BJ (cell line): ENCODE results near the gene RSF1. TPM values are rescaled to one million over a fixed set of nuclear protein-coding genes. Genes with fewer than 3 reads are reported as not detected.

Experiments
- CTCF ChIA-PET: fragments of 350-600 bp; formaldehyde crosslinking; extraction: SDS; loops from one replicate; lab custom pipeline; 2021; ENCODE audit warnings: antibody characterized with exemption, inconsistent platforms; lab: Yijun Ruan, JAX
- POLR2A ChIA-PET: fragments of 300-600 bp; sonication (Branson Sonifier 250); formaldehyde crosslinking; extraction: SDS; loops from one replicate; lab custom pipeline; 2021; ENCODE audit warnings: antibody characterized with exemption; lab: Charles Lee
- DNase-seq: peaks from one replicate; pipeline ENCODE4 v3.0.0-alpha.2; 2011; ENCODE audit warnings: low read depth
- H3K27me3 ChIP-seq: 2 replicates; pipeline ENCODE4 v1.6.0; 2011; ENCODE audit warnings: low read length; ENCODE audit not compliant: control insufficient read depth, insufficient read depth
- H3K36me3 ChIP-seq: 2 replicates; pipeline ENCODE4 v1.5.1; 2011; ENCODE audit warnings: low read length; ENCODE audit not compliant: control insufficient read depth, insufficient read depth
- H3K4me3 ChIP-seq: 2 replicates; pipeline ENCODE4 v1.5.1; 2011; ENCODE audit warnings: low read depth, mild to moderate bottlenecking, control low read depth, low read length
- CTCF ChIP-seq: IDR thresholded peaks from 2 replicates; pipeline ENCODE4 v1.5.1; 2011; ENCODE audit warnings: low read depth, mild to moderate bottlenecking, control low read depth, inconsistent platforms, low read length, moderate library complexity; ENCODE audit not compliant: insufficient read depth
- polyA plus RNA-seq: library from polyadenylated mRNA; depleted of rRNA; stranded (reverse); fragments of >200 nt; gene quantifications from 2 replicates; pipeline ENCODE4 v1.2.3, GENCODE V29; 2011

Gene RSF1
- polyA plus RNA-seq, 1 experiment = 6.0 TPM

GRCh38 chr11:77801477-77801876, 19.0 kb downstream of the RSF1 start:
- Histone ChIP-seq H3K27me3 (no peaks in the 10 kb centered on the region), H3K36me3 (no peaks in the 10 kb centered on the region; the same call in 1 of the 2 replicates), H3K4me3 (no peak overlapping the region)
- CTCF ChIA-PET = interaction anchor here (0.7 to 1.2 kb wide), 2 partner anchors 18 to 32 kb away, joined by 3 read pairs; no protein-coding TSS in a partner anchor
- POLR2A ChIA-PET = no interaction called here
- no peak for DNase-seq
- TF ChIP-seq CTCF = no peak

- CTCF ChIA-PET = no interaction called here
- POLR2A ChIA-PET = no interaction called here
- no peaks in the 10 kb centered on the region for H3K27me3 ChIP-seq
- no peak overlapping the region for H3K4me3 ChIP-seq
- DNase-seq = no peak
- no peak for TF ChIP-seq CTCF
- H3K36me3 ChIP-seq = no peaks in the 10 kb centered on the region; the same call in 1 of the 2 replicates
These were observed 20.1 kb downstream of the RSF1 start for GRCh38 chr11:77800449-77800848.

GRCh38 chr11:77799338-77799737, 21.2 kb downstream of the RSF1 start:
- POLR2A ChIA-PET = no interaction called here
- no peak for TF ChIP-seq CTCF
- H3K4me3 ChIP-seq = no peak overlapping the region
- CTCF ChIA-PET = no interaction called here
- no peaks in the 10 kb centered on the region; the same call in 1 of the 2 replicates for H3K36me3 ChIP-seq
- no peak for DNase-seq
- no peaks in the 10 kb centered on the region for H3K27me3 ChIP-seq

- ChIA-PET POLR2A (no interaction called here), CTCF (no interaction called here)
- no peak for TF ChIP-seq CTCF
- H3K27me3 ChIP-seq = no peaks in the 10 kb centered on the region
- H3K4me3 ChIP-seq = no peak overlapping the region
- H3K36me3 ChIP-seq = no peaks in the 10 kb centered on the region; the same call in 1 of the 2 replicates
- DNase-seq = no peak
These were observed 26.6 kb downstream of the RSF1 start for GRCh38 chr11:77793972-77794371.

- Histone ChIP-seq H3K4me3 (no peak overlapping the region), H3K36me3 (no peaks in the 10 kb centered on the region), H3K27me3 (no peaks in the 10 kb centered on the region)
- ChIA-PET CTCF (no interaction called here), POLR2A (no interaction called here)
- no peak for DNase-seq
- no peak for TF ChIP-seq CTCF
These were observed 29.2 kb downstream of the RSF1 start for GRCh38 chr11:77791301-77791700.
